BLaER1 (cell line): ENCODE data around the gene C1QTNF5.

Experiments used
- H3K27ac ChIP-seq: shearing (Covaris generic); formaldehyde crosslinking; 2 replicates; pipeline ENCODE4 v1.8.1; 2022
- H3K27me3 ChIP-seq: shearing (Covaris generic); formaldehyde crosslinking; 2 replicates; pipeline ENCODE4 v1.8.1; 2022
- H3K36me3 ChIP-seq: shearing (Covaris generic); formaldehyde crosslinking; 2 replicates; pipeline ENCODE4 v1.8.1; 2022
- H3K4me1 ChIP-seq: shearing (Covaris generic); formaldehyde crosslinking; 2 replicates; pipeline ENCODE4 v1.8.1; 2022
- H3K4me2 ChIP-seq: shearing (Covaris generic); formaldehyde crosslinking; 2 replicates; pipeline ENCODE4 v1.8.1; 2022
- H3K4me3 ChIP-seq: shearing (Covaris generic); formaldehyde crosslinking; 2 replicates; pipeline ENCODE4 v1.8.1; 2022
- H3K9ac ChIP-seq: shearing (Covaris generic); formaldehyde crosslinking; 2 replicates; pipeline ENCODE4 v1.8.1; 2022
- H3K9me3 ChIP-seq: shearing (Covaris generic); formaldehyde crosslinking; 2 replicates; pipeline ENCODE4 v1.8.1; 2022
- H4K20me1 ChIP-seq: shearing (Covaris generic); formaldehyde crosslinking; 2 replicates; pipeline ENCODE4 v1.8.1; 2022
- Cebpa-rat ChIP-seq: shearing (Covaris generic); IDR thresholded peaks from 2 replicates; pipeline ENCODE4 v1.8.1; 2022

Gene C1QTNF5

DNA sequence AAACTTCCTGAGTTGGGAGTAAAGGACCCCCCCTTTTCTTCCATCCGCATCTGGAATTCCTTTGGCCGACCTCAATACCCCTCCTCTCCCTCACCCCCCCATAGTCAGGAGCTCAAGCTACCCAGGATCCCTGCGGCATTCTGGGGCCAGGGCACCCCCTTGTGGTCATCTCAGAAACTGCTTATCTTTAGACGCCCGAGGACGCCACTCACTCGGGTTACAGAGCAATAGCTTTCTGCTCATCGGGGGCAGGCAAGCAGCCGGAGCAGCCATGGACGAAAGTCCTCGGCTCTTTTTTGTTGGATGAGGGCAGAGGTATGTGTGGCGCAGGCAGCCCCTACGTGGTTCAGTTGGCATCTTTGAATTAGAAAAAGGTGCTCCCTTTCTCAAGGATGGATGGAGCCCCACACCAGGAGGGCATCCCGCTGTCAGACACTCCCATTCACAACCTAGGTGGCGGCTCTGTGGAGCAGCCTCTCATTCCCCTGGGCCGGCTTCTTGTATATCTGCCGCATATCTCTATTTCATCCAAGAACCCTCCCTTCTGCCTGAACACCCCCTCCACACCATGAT lies 2.3 kb downstream of the C1QTNF5 start:
- Histone ChIP-seq H3K4me3 (peak overlapping the region; percentile 97; the same call in 1 of the 2 replicates), H3K27ac (no peak overlapping the region), H3K4me2 (peak overlapping the region; percentile 98), H4K20me1 (peaks cover 14% of the 10 kb centered on the region), H3K36me3 (peaks cover 6% of the 10 kb centered on the region; the same call in 1 of the 2 replicates), H3K9me3 (no peaks in the 10 kb centered on the region), H3K9ac (no peak overlapping the region; the same call in 1 of the 2 replicates), H3K27me3 (peaks cover 42% of the 10 kb centered on the region), H3K4me1 (peaks cover 84% of the 10 kb centered on the region)
- no peak for TF ChIP-seq Cebpa-rat

DNA sequence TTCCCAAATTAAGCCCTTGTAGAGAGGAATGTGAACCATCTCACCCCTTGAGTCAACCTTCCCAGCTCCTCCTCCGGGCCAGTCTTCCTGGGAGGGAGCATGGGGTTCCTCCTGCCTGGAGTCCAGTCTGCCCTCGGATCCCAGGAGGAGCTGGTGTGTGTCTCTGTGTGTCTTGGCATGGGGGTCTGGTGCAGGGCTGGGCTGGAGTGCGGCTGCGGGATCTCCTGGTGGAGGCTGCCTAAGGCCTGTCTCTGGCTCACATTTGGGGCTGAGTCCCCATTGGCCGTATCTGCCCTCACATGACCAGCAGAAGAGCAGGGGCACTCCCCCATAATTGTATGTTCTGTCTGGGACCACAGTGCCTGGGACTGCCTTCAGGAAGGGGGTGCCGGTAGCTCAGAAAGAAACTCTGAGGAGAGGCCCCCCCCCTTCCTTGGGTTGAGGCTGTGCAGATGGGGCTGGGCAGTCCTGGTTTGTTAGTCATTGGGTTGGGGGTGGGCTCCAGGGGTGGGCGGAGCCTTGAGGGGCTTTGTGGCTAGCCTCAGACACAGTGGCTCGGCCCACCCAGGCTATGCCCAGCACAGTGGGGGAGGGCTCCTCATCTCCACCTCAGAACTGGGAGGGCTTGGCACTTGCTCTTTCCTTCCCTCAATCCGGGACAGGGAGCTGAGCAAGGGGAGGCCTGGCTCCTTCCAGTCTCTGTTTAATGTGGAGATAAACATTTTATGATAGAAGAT lies 2.9 kb downstream of the C1QTNF5 start:
- peaks cover 6% of the 10 kb centered on the region; the same call in 1 of the 2 replicates for H3K36me3 ChIP-seq
- peak overlapping the region; percentile 98 for H3K4me2 ChIP-seq
- no peaks in the 10 kb centered on the region for H3K9me3 ChIP-seq
- peaks cover 42% of the 10 kb centered on the region for H3K27me3 ChIP-seq
- peak overlapping the region; percentile 73 for H3K9ac ChIP-seq
- peaks cover 14% of the 10 kb centered on the region for H4K20me1 ChIP-seq
- H3K4me1 ChIP-seq, result peaks cover 91% of the 10 kb centered on the region
- TF ChIP-seq Cebpa-rat, result no peak
- peak overlapping the region; percentile 62 for H3K27ac ChIP-seq
- peak overlapping the region; percentile 97 for H3K4me3 ChIP-seq

DNA sequence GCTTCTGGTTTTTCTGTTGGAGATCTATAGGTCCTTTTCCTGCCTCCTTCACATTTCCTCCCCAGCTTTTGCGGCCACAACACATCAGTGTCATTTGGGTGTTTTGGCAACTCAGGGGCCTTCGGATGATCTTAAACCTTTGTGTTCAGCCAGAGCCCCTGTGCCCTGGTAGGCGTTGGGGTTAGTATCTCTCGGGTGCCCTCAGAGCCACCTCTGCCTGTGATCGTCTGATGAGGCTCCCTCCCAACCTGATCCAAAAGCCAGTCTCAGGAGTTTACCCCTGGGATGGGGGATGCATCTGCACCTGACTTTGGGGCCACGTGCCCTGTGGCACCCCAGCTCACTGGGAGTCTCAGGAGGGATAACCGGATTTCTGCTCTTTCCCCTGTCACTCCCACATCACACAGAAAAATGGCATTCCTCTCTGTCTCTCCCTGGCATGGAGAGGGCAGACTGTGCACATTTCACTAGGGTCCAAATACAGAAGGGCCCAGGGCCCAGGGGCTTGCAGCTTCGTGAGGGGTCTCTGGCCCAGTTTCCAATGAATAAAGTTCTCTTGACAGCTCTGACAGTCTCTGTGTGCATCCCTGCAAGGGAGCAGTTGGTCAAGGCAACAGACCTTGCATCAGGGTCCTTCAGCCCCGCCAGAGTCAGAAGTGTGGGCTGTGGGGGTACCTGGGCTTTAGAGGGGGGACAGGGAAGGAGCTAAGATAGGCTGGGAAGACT lies 3.8 kb downstream of the C1QTNF5 start:
- Histone ChIP-seq H3K9ac (peak overlapping the region; percentile 73), H3K4me2 (peak overlapping the region; percentile 98), H3K27me3 (peaks cover 34% of the 10 kb centered on the region), H4K20me1 (peaks cover 14% of the 10 kb centered on the region), H3K4me1 (peaks cover 91% of the 10 kb centered on the region), H3K4me3 (peak overlapping the region; percentile 97), H3K9me3 (no peaks in the 10 kb centered on the region), H3K27ac (peak overlapping the region; percentile 62), H3K36me3 (peaks cover 6% of the 10 kb centered on the region; the same call in 1 of the 2 replicates)
- TF ChIP-seq Cebpa-rat, result no peak

DNA sequence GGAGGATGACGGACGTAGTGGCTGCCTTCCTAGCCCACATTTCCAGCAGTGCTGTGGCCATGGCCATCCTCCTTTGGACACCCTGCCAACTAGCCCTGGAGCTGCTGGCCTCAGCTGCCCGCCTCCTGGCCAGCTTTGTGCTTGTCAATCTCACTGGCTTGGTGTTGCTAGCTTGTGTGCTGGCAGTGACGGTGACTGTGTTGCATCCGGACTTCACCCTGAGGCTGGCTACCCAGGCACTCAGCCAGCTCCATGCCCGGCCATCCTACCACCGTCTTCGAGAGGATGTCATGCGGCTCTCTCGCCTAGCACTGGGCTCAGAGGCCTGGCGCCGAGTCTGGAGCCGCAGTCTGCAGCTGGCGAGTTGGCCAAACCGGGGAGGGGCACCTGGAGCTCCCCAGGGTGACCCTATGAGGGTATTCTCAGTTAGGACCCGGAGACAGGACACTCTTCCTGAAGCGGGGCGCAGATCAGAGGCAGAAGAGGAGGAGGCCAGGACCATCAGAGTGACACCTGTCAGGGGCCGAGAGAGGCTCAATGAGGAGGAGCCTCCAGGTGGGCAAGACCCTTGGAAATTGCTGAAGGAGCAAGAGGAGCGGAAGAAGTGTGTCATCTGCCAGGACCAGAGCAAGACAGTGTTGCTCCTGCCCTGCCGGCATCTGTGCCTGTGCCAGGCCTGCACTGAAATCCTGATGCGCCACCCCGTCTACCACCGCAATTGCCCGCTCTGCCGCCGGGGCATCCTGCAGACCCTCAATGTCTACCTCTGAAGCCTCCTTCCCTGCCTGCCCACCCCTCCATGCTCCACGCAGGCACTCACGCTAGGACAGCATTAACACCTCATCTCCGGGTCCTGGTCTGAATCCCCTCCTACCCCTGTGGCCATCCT lies 4.8 kb downstream of the C1QTNF5 start:
- Histone ChIP-seq H3K4me2 (peak overlapping the region; percentile 98), H3K27me3 (peaks cover 25% of the 10 kb centered on the region), H3K9me3 (no peaks in the 10 kb centered on the region), H3K4me1 (peaks cover 81% of the 10 kb centered on the region), H3K9ac (peak overlapping the region; percentile 93; the same call in 1 of the 2 replicates), H3K27ac (peak overlapping the region; percentile 62; the same call in 1 of the 2 replicates), H3K4me3 (peak overlapping the region; percentile 97), H4K20me1 (peaks cover 14% of the 10 kb centered on the region), H3K36me3 (peaks cover 6% of the 10 kb centered on the region; the same call in 1 of the 2 replicates)
- TF ChIP-seq Cebpa-rat, result no peak

DNA sequence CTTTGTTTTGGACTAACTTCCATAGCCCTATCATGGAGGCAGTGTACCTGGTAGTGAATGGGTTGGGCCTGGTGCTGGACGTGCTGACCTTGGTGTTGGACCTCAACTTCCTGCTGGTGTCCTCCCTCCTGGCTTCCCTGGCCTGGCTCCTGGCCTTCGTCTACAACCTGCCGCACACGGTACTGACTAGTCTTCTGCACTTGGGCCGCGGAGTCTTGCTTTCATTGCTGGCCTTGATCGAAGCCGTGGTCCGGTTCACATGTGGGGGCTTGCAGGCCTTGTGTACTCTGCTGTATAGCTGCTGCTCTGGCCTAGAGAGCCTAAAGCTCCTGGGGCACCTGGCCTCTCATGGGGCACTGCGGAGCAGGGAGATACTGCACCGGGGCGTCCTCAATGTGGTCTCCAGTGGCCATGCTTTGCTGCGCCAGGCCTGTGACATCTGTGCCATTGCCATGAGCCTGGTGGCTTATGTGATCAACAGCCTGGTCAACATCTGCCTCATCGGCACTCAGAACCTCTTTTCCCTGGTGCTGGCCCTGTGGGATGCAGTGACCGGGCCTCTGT lies 5.5 kb downstream of the C1QTNF5 start:
- peak overlapping the region; percentile 93 for H3K9ac ChIP-seq
- peaks cover 14% of the 10 kb centered on the region for H4K20me1 ChIP-seq
- H3K27me3 ChIP-seq, result peaks cover 18% of the 10 kb centered on the region
- peaks cover 6% of the 10 kb centered on the region; the same call in 1 of the 2 replicates for H3K36me3 ChIP-seq
- no peaks in the 10 kb centered on the region for H3K9me3 ChIP-seq
- TF ChIP-seq Cebpa-rat, result no peak
- H3K4me1 ChIP-seq, result peaks cover 77% of the 10 kb centered on the region
- H3K4me2 ChIP-seq, result peak overlapping the region; percentile 98
- H3K4me3 ChIP-seq, result peak overlapping the region; percentile 97
- H3K27ac ChIP-seq, result peak overlapping the region; percentile 87; the same call in 1 of the 2 replicates

DNA sequence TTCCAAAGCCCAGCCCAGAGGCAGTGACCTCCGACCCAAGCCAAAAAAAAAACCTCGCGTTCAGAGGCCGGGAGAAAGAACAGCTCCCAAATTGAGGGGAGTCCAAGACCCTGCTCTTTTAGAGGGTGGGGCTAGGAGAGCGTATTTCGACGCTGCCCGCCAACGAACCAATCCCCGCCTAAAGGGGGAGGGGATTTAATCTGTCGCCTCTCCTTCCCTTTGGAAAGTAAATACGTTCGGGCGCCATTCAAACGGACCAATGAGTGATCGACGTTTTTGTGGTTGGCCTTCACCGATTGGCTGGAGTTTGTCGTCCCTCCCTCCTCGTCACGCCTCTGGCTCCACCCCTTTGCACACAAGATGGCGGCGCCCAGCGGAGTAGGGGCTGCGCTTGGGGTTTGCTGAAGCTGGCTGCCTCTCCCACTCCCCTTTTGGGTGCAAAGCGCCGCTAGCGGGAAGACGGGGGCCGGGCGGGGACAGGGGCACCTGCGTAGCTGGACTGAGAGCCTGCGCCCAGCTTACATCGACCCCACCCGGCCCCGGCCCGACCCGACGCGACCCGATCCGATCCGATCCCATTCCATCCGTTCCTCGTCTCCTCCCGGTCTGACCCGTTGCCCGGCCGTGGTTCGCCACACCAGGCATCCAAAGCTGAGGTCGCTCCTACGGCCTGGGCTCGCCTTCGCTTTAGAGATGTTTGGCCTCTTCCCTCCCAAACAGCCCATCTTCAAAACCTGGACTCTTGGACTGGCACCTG lies 6.3 kb downstream of the C1QTNF5 start, which contains the start of gene RNF26:
Gene RNF26 (plus strand): TSS at position 354 of the 757 bp plus-strand sequence. CDS start 596 bp downstream, outside the sequence.
- peaks cover 10% of the 10 kb centered on the region for H4K20me1 ChIP-seq
- H3K9me3 ChIP-seq, result no peaks in the 10 kb centered on the region
- peaks cover 6% of the 10 kb centered on the region; the same call in 1 of the 2 replicates for H3K36me3 ChIP-seq
- peak within 1 kb of the TSS; percentile 97 for H3K4me3 ChIP-seq
- peak within 1 kb of the TSS; percentile 98 for H3K4me2 ChIP-seq
- no peak for TF ChIP-seq Cebpa-rat
- peak within 1 kb of the TSS; percentile 93 for H3K9ac ChIP-seq
- H3K27ac ChIP-seq, result peak within 1 kb of the TSS; percentile 87
- peaks cover 72% of the 10 kb centered on the region for H3K4me1 ChIP-seq
- H3K27me3 ChIP-seq, result peaks cover 10% of the 10 kb centered on the region

DNA sequence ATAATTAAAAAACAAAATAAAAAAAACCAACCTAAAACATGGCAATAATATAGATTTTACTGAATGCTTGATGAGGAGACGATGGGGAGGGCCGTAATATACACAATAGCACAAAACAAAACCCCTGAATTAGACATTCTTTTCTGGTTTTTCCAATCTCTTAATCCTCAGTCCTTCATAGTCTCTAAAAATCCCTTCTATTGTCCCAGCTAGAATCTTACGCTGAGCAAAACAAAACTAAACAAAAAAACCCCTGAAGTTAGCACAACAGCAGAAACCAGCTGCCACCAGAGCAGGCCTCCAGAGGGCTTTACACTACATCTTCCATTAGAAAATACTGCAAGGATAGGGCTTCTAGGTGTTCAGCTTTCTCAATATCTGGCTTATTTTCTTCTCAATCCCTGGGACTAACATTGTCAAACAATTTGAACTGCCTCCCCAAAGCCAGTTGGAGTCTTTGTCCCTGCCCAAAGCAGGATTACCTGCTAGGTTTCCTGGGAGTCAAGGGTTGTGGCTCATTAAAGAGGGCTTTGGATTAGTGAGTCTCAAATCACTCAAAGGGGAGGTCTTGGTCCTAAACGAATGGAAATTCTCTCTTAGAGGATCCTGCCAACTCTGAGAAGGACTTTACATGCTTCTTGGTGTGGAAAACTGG lies 8.4 kb downstream of the C1QTNF5 start:
- H3K36me3 ChIP-seq, result peaks cover 6% of the 10 kb centered on the region; the same call in 1 of the 2 replicates
- no peak overlapping the region for H3K4me3 ChIP-seq
- H3K4me1 ChIP-seq, result peaks cover 51% of the 10 kb centered on the region
- peak overlapping the region; percentile 11; the same call in 1 of the 2 replicates for H3K4me2 ChIP-seq
- H3K27me3 ChIP-seq, result no peaks in the 10 kb centered on the region
- no peak overlapping the region for H3K27ac ChIP-seq
- TF ChIP-seq Cebpa-rat, result no peak
- no peaks in the 10 kb centered on the region for H3K9me3 ChIP-seq
- no peaks in the 10 kb centered on the region; the same call in 1 of the 2 replicates for H4K20me1 ChIP-seq
- no peak overlapping the region; the same call in 1 of the 2 replicates for H3K9ac ChIP-seq
